Keratinocyte (primary cell): ENCODE results near the gene DES. TPM values are rescaled to one million over a fixed set of nuclear protein-coding genes. Genes with fewer than 3 reads are reported as not detected.

Source experiments
- DNase-seq: peaks from one replicate; pipeline ENCODE4 v3.0.0-alpha.2; 2011; ENCODE audit warnings: low read depth, missing footprints, low spot score
- FAIRE-seq: peaks from 2 replicates; lab custom pipeline; 2011; peaks lifted over from hg19 to GRCh38; lab: Jason Lieb, UNC
- H2AFZ ChIP-seq: 2 replicates; pipeline ENCODE4 v1.6.0; 2012; ENCODE audit warnings: low read length, control low read depth, inconsistent platforms; ENCODE audit not compliant: control insufficient read depth
- H3K27ac ChIP-seq: 2 replicates; pipeline ENCODE4 v1.5.1; 2011; ENCODE audit warnings: low read length; ENCODE audit not compliant: control insufficient read depth, insufficient read depth
- H3K27me3 ChIP-seq: 3 replicates; pipeline ENCODE4 v1.6.0; 2011; ENCODE audit warnings: low read length; ENCODE audit not compliant: control insufficient read depth, insufficient read depth; ENCODE audit errors: extremely low read depth
- H3K36me3 ChIP-seq, 2 experiments: 2 replicates in 1 of 2; 3 replicates in 1 of 2; pipeline ENCODE4 v1.5.1; 2011; ENCODE audit warnings: low read length in 2 of 2, mild to moderate bottlenecking in 1 of 2; ENCODE audit not compliant: control insufficient read depth in 2 of 2, insufficient read depth in 2 of 2; ENCODE audit errors: extremely low read depth in 1 of 2
- H3K4me1 ChIP-seq: 3 replicates; pipeline ENCODE4 v1.5.1; 2011; ENCODE audit warnings: low read length; ENCODE audit not compliant: control insufficient read depth, insufficient read depth; ENCODE audit errors: extremely low read depth
- H3K4me2 ChIP-seq: 3 replicates; pipeline ENCODE4 v1.6.0; 2011; ENCODE audit warnings: low read depth, low read length; ENCODE audit not compliant: control insufficient read depth, insufficient read depth; ENCODE audit errors: extremely low read depth
- H3K4me3 ChIP-seq, 3 experiments: fragments of 200-600 bp in 1 of 3; sonication (generic) in 1 of 3; 2 replicates in 2 of 3; 3 replicates in 1 of 3; pipeline ENCODE4 v1.5.1; 2011 to 2016; ENCODE audit warnings: low read length in 3 of 3, mild to moderate bottlenecking in 3 of 3, control low read depth in 2 of 3, inconsistent platforms in 1 of 3, low read depth in 1 of 3, mixed read lengths in 1 of 3, mixed run types in 1 of 3, moderate library complexity in 1 of 3; ENCODE audit not compliant: control insufficient read depth in 2 of 3, insufficient read depth in 2 of 3; ENCODE audit errors: extremely low read depth in 1 of 3
- H3K79me2 ChIP-seq: 2 replicates; pipeline ENCODE4 v1.6.0; 2012; ENCODE audit warnings: low read length; ENCODE audit not compliant: control insufficient read depth, insufficient read depth
- H3K9ac ChIP-seq: 3 replicates; pipeline ENCODE4 v1.6.0; 2011; ENCODE audit warnings: low read length; ENCODE audit not compliant: control insufficient read depth, insufficient read depth; ENCODE audit errors: extremely low read depth
- H3K9me1 ChIP-seq: 3 replicates; pipeline ENCODE4 v1.6.0; 2011; ENCODE audit warnings: low read length; ENCODE audit not compliant: control insufficient read depth, insufficient read depth; ENCODE audit errors: extremely low read depth
- H3K9me3 ChIP-seq: 2 replicates; pipeline ENCODE4 v1.5.1; 2012; ENCODE audit warnings: low read depth, low read length; ENCODE audit not compliant: control insufficient read depth
- H4K20me1 ChIP-seq: 3 replicates; pipeline ENCODE4 v1.6.0; 2011; ENCODE audit warnings: low read length; ENCODE audit not compliant: control insufficient read depth, insufficient read depth; ENCODE audit errors: extremely low read depth
- CTCF ChIP-seq, 3 experiments: IDR thresholded peaks in 1 of 3; conservative IDR thresholded peaks in 1 of 3; optimal IDR thresholded peaks in 1 of 3; 2 replicates in 2 of 3; 3 replicates in 1 of 3; pipeline versions ENCODE3 to v1.5.1; 2011; ENCODE audit warnings: low read length in 3 of 3, mild to moderate bottlenecking in 3 of 3, moderate library complexity in 2 of 3, control low read depth in 1 of 3, inconsistent platforms in 1 of 3; ENCODE audit not compliant: insufficient read depth in 2 of 3; ENCODE audit errors: extremely low read depth in 1 of 3
- EZH2 ChIP-seq: IDR thresholded peaks from one replicate; pipeline ENCODE4 v1.6.1; 2012; ENCODE audit warnings: inconsistent platforms, mild to moderate bottlenecking, low read length, moderate library complexity
- dilution Hi-C: fragments of 300-500 bp; cut with MboI; formaldehyde crosslinking; loops from one replicate; pipeline ENCODE4 v1.7.0; 2020; ENCODE audit warnings: low sequenced_read_pairs; ENCODE audit not compliant: extremely low pct_ligation_motif_present
- polyA plus RNA-seq, 5 experiments: library from polyadenylated mRNA; depleted of rRNA in 3 of 5; stranded (reverse) in 3 of 5; stranded (forward) in 1 of 5; unstranded in 1 of 5; fragments of >200 nt; gene quantifications; 1 replicate in 1 of 5; 2 replicates in 3 of 5; 3 replicates in 1 of 5; pipeline versions ENCODE4 v1.2.1 to v1.2.3, GENCODE V29; 2011 to 2012; ENCODE audit warnings: missing spikeins in 2 of 5, low read depth in 1 of 5, low replicate concordance in 1 of 5

DES gene
- polyA plus RNA-seq, 1 donor (not counting 4 experiments of a cell fraction or from before 2014, with no cell fraction given), result not detected

GRCh38 chr2:219457784-219458369 is 39.7 kb downstream of the DES start:
- H3K36me3 ChIP-seq, result peaks cover 7 to 9% of the 10 kb centered on the region in 2 experiments
- DNase-seq, result no peak
- H3K4me2 ChIP-seq, result no peak overlapping the region
- no peaks in the 10 kb centered on the region for H3K79me2 ChIP-seq
- no peaks in the 10 kb centered on the region for H4K20me1 ChIP-seq
- H3K27me3 ChIP-seq, result no peaks in the 10 kb centered on the region
- no peak overlapping the region for H3K4me3 ChIP-seq
- H3K27ac ChIP-seq, result no peak overlapping the region
- no peak overlapping the region for H2AFZ ChIP-seq
- peaks cover 5% of the 10 kb centered on the region for H3K9me1 ChIP-seq
- no peak for TF ChIP-seq EZH2
- TF ChIP-seq CTCF (optimal IDR thresholded peaks at IDR 0.05 in 1 of 3, IDR thresholded peaks at IDR 0.05 in 1 of 3, conservative IDR thresholded peaks at IDR 0.05 in 1 of 3; ENCODE audit: extremely low read depth in 1 of 3, insufficient read depth in 2 of 3, low read length in 3 of 3), result peak in 1 of 3 experiments; percentile 21
- H3K9me3 ChIP-seq, result no peaks in the 10 kb centered on the region
- dilution Hi-C loops, result no loop called here
- H3K9ac ChIP-seq, result no peak overlapping the region
- peaks cover 37% of the 10 kb centered on the region for H3K4me1 ChIP-seq
- peak; percentile 23 for FAIRE-seq

- H3K27ac ChIP-seq, result no peak overlapping the region
- no peaks in the 10 kb centered on the region for H3K79me2 ChIP-seq
- H3K4me2 ChIP-seq, result no peak overlapping the region
- peaks cover 9 to 10% of the 10 kb centered on the region in 2 experiments for H3K36me3 ChIP-seq
- H3K9ac ChIP-seq, result no peak overlapping the region
- no peak for FAIRE-seq
- no peak overlapping the region for H2AFZ ChIP-seq
- H4K20me1 ChIP-seq, result no peaks in the 10 kb centered on the region
- H3K4me1 ChIP-seq, result peaks cover 27% of the 10 kb centered on the region
- H3K4me3 ChIP-seq, result no peak overlapping the region
- TF ChIP-seq EZH2, result no peak
- no peak for TF ChIP-seq CTCF (optimal IDR thresholded peaks at IDR 0.05 in 1 of 3, IDR thresholded peaks at IDR 0.05 in 1 of 3, conservative IDR thresholded peaks at IDR 0.05 in 1 of 3; ENCODE audit: extremely low read depth in 1 of 3, insufficient read depth in 2 of 3, low read length in 3 of 3)
- dilution Hi-C loops, result no loop called here
- no peaks in the 10 kb centered on the region for H3K27me3 ChIP-seq
- peaks cover 5% of the 10 kb centered on the region for H3K9me1 ChIP-seq
- no peaks in the 10 kb centered on the region for H3K9me3 ChIP-seq
- no peak for DNase-seq
These were observed 40.8 kb downstream of the DES start for GRCh38 chr2:219458996-219459395.
